Adipocyte (in vitro differentiated cells): ENCODE data around the gene CHSY1.
A peak's percentile ranks its signal among the peaks of the same experiment; 100 is the strongest.
"Not testable (repeated sequence)": the region's sequence is repeated elsewhere in the genome, so short reads cannot be mapped to it uniquely, and the experiment has no call there.

Source experiments
- DNase-seq: peaks from one replicate; pipeline ENCODE4 v3.0.0-alpha.2; 2015; ENCODE audit warnings: low read depth
- H3K27me3 ChIP-seq: replicated peaks from 2 replicates; pipeline ENCODE4 v1.7.0; 2013; ENCODE audit warnings: mild to moderate bottlenecking, low read length, moderate library complexity; ENCODE audit not compliant: control insufficient read depth, insufficient read depth
- H3K36me3 ChIP-seq: 2 replicates; pipeline ENCODE4 v1.7.0; 2013; ENCODE audit warnings: low read length, mild to moderate bottlenecking, moderate library complexity; ENCODE audit not compliant: control insufficient read depth, insufficient read depth, severe bottlenecking
- H3K4me1 ChIP-seq: 2 replicates; pipeline ENCODE4 v1.7.0; 2013; ENCODE audit warnings: mild to moderate bottlenecking, low read length, moderate library complexity; ENCODE audit not compliant: control insufficient read depth, insufficient read depth
- H3K4me3 ChIP-seq: 2 replicates; pipeline ENCODE4 v1.7.0; 2013; ENCODE audit warnings: mild to moderate bottlenecking, low read length, moderate library complexity
- H3K9ac ChIP-seq: 2 replicates; pipeline ENCODE4 v1.7.0; 2013; ENCODE audit warnings: mild to moderate bottlenecking, low read length, moderate library complexity
- H3K9me3 ChIP-seq: 2 replicates; pipeline ENCODE4 v1.7.0; 2013; ENCODE audit warnings: mild to moderate bottlenecking, low read length, moderate library complexity; ENCODE audit not compliant: control insufficient read depth

Gene CHSY1, protein sequence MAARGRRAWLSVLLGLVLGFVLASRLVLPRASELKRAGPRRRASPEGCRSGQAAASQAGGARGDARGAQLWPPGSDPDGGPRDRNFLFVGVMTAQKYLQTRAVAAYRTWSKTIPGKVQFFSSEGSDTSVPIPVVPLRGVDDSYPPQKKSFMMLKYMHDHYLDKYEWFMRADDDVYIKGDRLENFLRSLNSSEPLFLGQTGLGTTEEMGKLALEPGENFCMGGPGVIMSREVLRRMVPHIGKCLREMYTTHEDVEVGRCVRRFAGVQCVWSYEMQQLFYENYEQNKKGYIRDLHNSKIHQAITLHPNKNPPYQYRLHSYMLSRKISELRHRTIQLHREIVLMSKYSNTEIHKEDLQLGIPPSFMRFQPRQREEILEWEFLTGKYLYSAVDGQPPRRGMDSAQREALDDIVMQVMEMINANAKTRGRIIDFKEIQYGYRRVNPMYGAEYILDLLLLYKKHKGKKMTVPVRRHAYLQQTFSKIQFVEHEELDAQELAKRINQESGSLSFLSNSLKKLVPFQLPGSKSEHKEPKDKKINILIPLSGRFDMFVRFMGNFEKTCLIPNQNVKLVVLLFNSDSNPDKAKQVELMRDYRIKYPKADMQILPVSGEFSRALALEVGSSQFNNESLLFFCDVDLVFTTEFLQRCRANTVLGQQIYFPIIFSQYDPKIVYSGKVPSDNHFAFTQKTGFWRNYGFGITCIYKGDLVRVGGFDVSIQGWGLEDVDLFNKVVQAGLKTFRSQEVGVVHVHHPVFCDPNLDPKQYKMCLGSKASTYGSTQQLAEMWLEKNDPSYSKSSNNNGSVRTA

DNA sequence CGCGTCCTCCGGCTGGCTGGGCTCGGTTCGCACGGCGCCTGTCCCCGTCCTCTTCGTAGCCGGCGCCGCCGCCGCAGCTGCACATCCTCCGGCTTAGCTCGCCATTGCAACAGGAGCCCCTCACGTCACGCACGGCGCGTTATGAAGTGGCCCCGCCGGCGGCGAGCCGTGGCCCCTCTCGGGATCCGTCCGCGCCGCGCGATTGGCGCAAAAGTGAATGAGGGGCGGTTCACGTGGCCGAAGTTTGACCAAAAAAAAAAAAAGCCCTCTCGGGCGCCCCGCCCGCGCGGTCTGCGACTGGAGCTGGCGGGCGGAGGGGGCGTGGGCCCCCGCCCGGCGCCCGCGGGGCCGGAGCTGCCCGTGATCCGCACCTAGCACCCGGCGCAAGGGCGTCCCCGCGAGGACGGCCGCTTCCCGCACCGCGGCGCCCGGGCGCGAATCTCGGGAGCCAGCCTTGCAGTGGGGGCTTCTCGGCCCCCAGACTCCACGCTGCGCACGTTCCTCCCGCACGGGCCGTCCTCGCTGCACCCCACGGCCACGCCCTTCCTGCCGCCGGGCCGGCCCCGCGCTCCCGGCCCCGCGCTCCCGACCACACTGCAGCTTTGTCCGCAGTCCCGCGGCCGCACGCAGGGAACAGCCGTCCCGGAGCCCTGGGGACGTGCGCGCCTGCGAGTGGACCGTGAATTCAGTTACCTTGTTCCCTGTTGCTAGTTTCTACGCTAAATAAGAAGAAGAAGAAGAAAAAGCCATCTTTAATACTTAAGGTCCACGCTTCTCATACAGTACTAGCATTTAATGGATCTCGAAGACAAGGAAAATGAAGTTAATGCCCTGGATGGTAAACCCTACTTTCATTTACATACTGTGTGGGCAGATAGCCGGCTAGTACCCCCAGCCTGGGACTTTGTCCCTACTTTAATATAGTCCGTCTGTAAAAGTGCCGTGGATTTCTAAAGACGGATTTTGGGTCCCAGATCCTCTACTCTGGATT, at the start of gene CHSY1:
CHSY1 (minus strand) TSS at position 219 of the 991 bp plus-strand sequence. CDS start 592 bp downstream, outside the sequence.
- Histone ChIP-seq H3K9me3 (no peaks in the 10 kb centered on the region), H3K27me3 (no peaks in the 10 kb centered on the region), H3K4me3 (peak within 1 kb of the TSS; percentile 92), H3K9ac (peak within 1 kb of the TSS; percentile 90), H3K4me1 (peaks cover 13% of the 10 kb centered on the region), H3K36me3 (no peaks in the 10 kb centered on the region)
- DNase-seq, result peak; percentile 97

DNA sequence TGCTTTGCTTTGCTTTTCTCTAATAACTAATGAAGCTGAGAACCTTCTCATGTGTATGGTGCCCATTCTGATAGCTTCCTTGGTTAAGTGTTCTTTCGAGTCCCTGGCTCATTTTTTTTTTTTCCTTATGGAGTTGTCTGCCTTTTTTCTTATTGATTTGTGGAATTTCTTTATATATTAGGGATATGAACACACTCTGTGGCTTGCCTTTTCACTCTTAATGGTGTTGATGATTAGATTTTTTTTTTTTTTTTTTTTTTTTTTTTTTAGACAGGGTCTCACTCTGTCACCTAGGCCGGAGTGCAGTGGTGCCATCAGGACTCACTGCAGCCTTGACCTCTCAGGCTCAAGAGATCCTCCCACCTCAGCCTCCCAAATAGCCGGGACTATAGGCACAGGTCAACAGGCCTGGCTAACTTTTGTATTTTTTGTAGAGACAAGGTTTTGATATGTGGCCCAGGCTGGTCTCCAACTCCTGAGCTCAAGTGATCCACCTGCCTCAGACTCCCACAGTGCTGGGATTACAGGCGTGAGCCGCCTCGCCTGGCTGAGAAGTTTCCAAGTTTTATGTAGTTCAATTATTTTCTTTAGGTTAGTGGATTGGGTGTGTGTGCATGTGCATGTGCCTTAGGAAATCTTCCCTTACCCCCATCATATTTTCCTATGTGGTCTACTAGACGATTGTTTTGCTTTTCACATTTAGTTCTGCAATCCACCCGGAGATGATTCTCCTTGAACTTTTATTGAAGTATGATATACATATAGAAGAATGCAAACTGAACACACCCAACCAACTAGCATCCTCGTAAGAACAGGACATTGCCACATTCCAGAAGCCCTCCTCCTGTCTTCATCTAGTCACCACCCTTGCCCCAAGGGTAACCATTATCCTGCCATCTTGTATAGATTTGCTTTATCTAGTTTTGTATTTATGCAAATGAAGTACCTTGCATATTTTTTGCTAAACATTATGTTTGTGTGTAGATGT, 44.9 kb upstream of the CHSY1 start:
- Histone ChIP-seq H3K4me1 (peaks cover 27% of the 10 kb centered on the region), H3K27me3 (no peaks in the 10 kb centered on the region), H3K4me3 (peak overlapping the region; percentile 96), H3K9ac (peak overlapping the region; percentile 97), H3K9me3 (no peaks in the 10 kb centered on the region), H3K36me3 (no peaks in the 10 kb centered on the region)
- peak; percentile 50 for DNase-seq

DNA sequence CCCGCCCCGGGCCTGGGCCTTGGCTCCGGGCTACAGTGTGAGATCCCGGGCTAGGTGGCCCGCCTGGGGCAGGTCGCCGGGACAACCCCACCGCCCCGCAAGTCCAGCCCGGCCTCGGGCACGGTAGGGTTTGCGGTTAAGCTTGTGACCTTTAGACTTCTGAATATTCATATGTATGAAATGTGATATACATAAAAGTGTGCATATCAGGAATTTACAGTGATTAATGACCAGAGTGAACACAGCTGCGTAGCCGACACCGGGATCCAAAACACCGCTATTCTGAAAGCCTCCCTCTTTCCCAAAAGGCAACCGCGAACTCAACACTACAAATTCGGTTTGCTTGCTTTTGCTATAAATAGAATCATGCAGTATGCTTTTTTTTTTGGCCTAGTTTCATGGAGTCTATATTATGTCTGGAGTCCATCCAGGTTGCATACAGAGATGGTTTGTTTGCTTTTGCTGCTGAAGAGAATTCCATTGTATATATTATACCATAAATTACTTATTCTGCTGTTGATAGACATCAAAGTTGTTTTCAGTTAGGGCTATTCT, 43.8 kb upstream of the CHSY1 start:
- Histone ChIP-seq H3K9me3 (no peaks in the 10 kb centered on the region), H3K36me3 (no peaks in the 10 kb centered on the region), H3K4me1 (peaks cover 26% of the 10 kb centered on the region), H3K4me3 (peak overlapping the region; percentile 96), H3K27me3 (no peaks in the 10 kb centered on the region), H3K9ac (peak overlapping the region; percentile 97)
- DNase-seq, result peak; percentile 59

DNA sequence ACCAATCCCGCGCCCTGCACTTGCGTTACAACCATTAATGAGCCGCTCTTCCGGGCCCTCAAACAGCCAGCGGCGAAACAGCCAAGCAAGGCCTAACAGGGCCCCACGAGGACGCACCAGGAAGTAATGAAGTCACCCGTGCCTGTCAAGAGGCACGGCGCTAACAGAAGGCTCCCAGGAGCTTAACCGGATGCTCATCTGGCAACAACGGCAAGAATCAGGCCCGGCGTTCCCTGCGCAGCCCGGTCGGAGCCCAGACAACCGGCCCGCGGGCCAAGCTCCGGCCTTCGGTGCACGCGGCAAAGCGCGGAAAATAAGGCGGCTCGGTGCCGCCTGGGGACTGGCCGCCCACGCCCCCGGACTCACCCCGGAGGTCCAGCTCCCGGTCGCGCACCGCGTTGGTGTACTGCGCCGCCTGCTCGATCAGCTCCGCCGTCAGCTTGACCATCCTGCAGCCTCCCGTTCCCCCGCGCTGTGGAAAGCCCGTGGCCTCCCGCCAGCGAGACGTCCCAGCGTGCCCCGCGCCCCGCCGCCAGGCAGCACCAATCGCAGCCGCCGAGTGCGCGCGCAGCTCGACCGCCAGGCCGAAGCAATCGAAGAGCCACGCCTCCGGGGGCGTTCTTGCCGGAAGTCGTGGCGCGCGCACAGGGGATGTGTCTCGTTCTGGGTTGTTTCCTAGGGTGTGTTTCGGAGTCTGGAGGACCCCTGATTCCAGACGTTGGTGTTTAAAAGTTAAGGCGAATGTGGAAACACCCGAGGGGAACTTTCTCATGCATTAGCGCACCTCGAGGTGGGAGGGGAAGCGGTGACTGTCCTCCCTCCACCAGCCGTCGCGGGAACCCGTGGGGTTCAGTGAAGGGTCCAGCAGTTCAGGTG, 43.1 kb upstream of the CHSY1 start, which contains the start of gene SNRPA1:
SNRPA1 (minus strand) TSS at position 518 of the 876 bp plus-strand sequence; CDS start at position 448, 70 bp downstream.
- peak within 1 kb of the TSS; percentile 97 for H3K9ac ChIP-seq
- H3K9me3 ChIP-seq, result no peaks in the 10 kb centered on the region
- peaks cover 23% of the 10 kb centered on the region for H3K4me1 ChIP-seq
- H3K36me3 ChIP-seq, result peaks cover 5% of the 10 kb centered on the region
- H3K4me3 ChIP-seq, result peak within 1 kb of the TSS; percentile 96
- DNase-seq, result peak; percentile 99
- H3K27me3 ChIP-seq, result no peaks in the 10 kb centered on the region

DNA sequence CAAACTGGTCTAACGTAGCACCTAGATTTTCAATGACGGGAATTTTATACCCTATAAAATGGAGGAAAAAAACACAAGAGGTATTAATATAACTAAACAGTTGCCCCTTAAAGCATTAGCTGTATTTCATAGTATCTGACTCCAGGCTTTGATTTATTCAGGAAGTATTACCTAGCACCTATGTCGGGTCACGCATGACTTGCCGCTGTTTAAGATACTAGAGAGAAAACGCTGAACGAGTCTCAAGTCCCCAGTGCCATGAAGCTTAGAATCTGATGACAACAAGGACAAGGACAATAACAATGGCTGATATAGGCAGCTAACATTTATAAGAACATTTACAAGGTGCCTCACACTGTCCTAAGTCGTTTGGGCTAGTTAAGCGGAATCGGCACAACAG, 41.3 kb upstream of the CHSY1 start:
- no peak for DNase-seq
- H3K9me3 ChIP-seq, result no peaks in the 10 kb centered on the region
- peak overlapping the region; percentile 97 for H3K9ac ChIP-seq
- no peaks in the 10 kb centered on the region for H3K27me3 ChIP-seq
- peak overlapping the region; percentile 96 for H3K4me3 ChIP-seq
- peaks cover 23% of the 10 kb centered on the region for H3K4me1 ChIP-seq
- peaks cover 20% of the 10 kb centered on the region for H3K36me3 ChIP-seq

DNA sequence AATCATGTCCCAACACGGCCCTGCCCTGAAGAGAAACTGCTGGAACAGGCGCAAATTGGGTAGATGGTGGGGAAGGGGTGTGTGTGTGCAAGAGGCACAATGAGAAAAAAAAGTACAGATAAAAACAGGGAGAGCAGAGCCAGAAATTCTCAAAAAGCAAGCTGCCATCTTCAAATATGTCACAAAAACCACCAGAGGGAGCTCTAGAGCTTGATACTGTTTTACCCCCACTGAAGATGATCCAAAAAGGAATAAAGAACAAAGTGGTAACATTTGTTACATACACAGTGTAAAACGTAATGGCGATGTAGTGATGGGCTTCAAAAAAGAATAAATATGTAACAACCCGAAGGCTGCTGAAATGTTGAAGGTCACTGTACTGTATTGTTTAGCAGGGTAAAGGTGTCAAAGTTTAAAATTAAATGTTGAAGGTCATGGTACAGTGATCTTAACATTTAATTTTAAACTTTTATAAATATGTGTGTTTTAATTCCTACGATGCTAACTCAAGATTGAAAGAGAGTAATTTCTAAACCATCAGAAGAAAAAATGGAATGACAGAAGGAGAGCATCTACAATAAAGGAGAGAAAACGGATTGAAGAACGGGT, 37.2 kb upstream of the CHSY1 start:
- peaks cover 58% of the 10 kb centered on the region for H3K36me3 ChIP-seq
- H3K4me1 ChIP-seq, result peaks cover 12% of the 10 kb centered on the region
- H3K27me3 ChIP-seq, result no peaks in the 10 kb centered on the region
- peak; percentile 78 for DNase-seq
- no peak overlapping the region for H3K9ac ChIP-seq
- no peak overlapping the region for H3K4me3 ChIP-seq
- no peaks in the 10 kb centered on the region for H3K9me3 ChIP-seq

DNA sequence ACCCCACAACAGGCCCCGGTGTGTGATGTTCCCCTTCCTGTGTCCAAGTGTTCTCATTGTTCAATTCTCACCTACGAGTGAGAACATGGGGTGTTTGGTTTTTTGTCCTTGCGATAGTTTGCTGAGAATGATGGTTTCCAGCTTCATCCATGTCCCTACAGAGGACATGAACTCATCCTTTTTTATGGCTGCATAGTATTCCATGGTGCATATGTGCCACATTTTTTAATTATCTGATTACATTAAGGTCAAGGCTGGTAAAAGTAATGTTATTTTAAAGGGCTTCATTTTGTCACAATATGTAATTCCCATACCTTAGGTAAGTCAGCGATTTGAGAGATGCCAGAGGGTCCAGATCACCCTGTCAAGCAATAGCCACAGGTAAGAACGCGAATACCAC, 35.5 kb upstream of the CHSY1 start:
- H3K36me3 ChIP-seq, result peaks cover 74% of the 10 kb centered on the region
- not testable (repeated sequence) for DNase-seq

DNA sequence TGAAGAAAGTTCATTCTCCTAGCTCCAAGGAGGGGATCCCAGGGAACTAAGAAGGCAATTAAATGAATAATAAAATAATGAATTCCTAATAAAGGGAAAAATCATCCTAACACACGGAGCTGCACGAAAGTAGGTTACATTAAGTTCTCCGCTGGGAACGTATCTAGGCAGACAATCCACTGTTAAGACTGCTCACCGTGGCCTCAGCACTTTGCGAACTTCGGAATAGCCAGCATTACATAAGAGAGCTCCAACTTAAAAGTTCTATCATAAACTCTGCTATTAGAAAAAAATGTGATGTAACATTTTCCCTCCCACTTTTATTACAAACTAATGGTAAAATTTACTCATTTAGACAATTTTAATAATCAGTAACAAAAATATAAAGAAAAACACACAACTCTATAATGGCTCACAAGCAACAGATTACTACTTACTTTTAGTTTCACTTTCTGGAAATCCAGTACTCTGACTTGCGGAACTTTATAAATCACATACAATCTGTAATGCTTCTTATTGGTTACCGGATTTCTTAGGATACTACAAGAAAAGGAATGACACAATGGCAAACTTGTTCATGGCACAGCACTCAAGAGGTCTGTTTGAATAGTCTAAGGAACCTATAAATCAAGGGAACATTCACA, 34.7 kb upstream of the CHSY1 start:
- Histone ChIP-seq H3K9me3 (no peaks in the 10 kb centered on the region), H3K9ac (no peak overlapping the region), H3K4me1 (no peaks in the 10 kb centered on the region), H3K36me3 (peaks cover 82% of the 10 kb centered on the region), H3K27me3 (no peaks in the 10 kb centered on the region), H3K4me3 (no peak overlapping the region)
- no peak for DNase-seq

More for the DNA sequence above, 35.5 kb upstream of the CHSY1 start:
- H3K27me3 ChIP-seq, H3K4me1 ChIP-seq, H3K9me3 ChIP-seq, H3K4me3 ChIP-seq, H3K9ac ChIP-seq: not testable (repeated sequence)
